Mesenchymal stem cell (in vitro differentiated cells and primary cell): ENCODE results near the gene ITGA2.

Experiments used
- DNase-seq: peaks from one replicate; pipeline ENCODE4 v3.0.0-alpha.2; 2013
- H2AFZ ChIP-seq: one replicate; pipeline ENCODE4 v1.6.1; 2013; ENCODE audit warnings: low read depth, mild to moderate bottlenecking, control low read depth, inconsistent platforms, low read length, moderate library complexity
- H2AK5ac ChIP-seq: 2 replicates; pipeline ENCODE4 v1.6.1; 2013; ENCODE audit warnings: low read length, moderate library complexity, mild to moderate bottlenecking, inconsistent platforms; ENCODE audit not compliant: severe bottlenecking
- H2BK120ac ChIP-seq: one replicate; pipeline ENCODE4 v1.6.1; 2013; ENCODE audit warnings: low read depth, mild to moderate bottlenecking, inconsistent platforms, low read length, moderate library complexity
- H2BK12ac ChIP-seq, 2 experiments: one replicate each; pipeline ENCODE4 v1.6.1; 2013; ENCODE audit warnings: inconsistent platforms in 2 of 2, low read length in 2 of 2, mild to moderate bottlenecking in 2 of 2, moderate library complexity in 2 of 2, control low read depth in 1 of 2
- H2BK15ac ChIP-seq: one replicate; pipeline ENCODE4 v1.6.1; 2013; ENCODE audit warnings: mild to moderate bottlenecking, low read depth, inconsistent platforms; ENCODE audit not compliant: poor library complexity, severe bottlenecking
- H2BK5ac ChIP-seq: 2 replicates; pipeline ENCODE4 v1.6.1; 2013; ENCODE audit warnings: low read depth, mild to moderate bottlenecking, low read length, control low read depth, inconsistent platforms; ENCODE audit not compliant: poor library complexity, severe bottlenecking
- H3K14ac ChIP-seq, 2 experiments: one replicate each; pipeline ENCODE4 v1.6.1; 2013; ENCODE audit warnings: inconsistent platforms in 2 of 2, low read length in 2 of 2, control low read depth in 1 of 2, mild to moderate bottlenecking in 1 of 2, moderate library complexity in 1 of 2
- H3K18ac ChIP-seq, 2 experiments: one replicate each; pipeline ENCODE4 v1.6.1; 2013; ENCODE audit warnings: inconsistent platforms in 2 of 2, low read length in 2 of 2, control low read depth in 1 of 2, low read depth in 1 of 2, mild to moderate bottlenecking in 1 of 2
- H3K23ac ChIP-seq, 2 experiments: one replicate each; pipeline ENCODE4 v1.6.1; 2013; ENCODE audit warnings: inconsistent platforms in 2 of 2, low read length in 2 of 2, mild to moderate bottlenecking in 2 of 2, moderate library complexity in 2 of 2, control low read depth in 1 of 2
- H3K27ac ChIP-seq: 2 replicates; pipeline ENCODE4 v1.5.1; 2013; ENCODE audit warnings: mild to moderate bottlenecking, moderate library complexity, low read length, control low read depth, inconsistent platforms; ENCODE audit not compliant: poor library complexity, severe bottlenecking
- H3K27me3 ChIP-seq, 2 experiments: 2 replicates each; pipeline versions ENCODE4 v1.6.1 to v1.7.0; 2013; ENCODE audit warnings: low read length in 2 of 2, mild to moderate bottlenecking in 2 of 2, moderate library complexity in 2 of 2, control low read depth in 1 of 2, inconsistent platforms in 1 of 2; ENCODE audit not compliant: control insufficient read depth in 1 of 2, insufficient read depth in 1 of 2
- H3K36me3 ChIP-seq, 2 experiments: 2 replicates each; pipeline versions ENCODE4 v1.6.1 to v1.7.0; 2013; ENCODE audit warnings: low read length in 2 of 2, control low read depth in 1 of 2, inconsistent platforms in 1 of 2, low read depth in 1 of 2, mild to moderate bottlenecking in 1 of 2; ENCODE audit not compliant: insufficient read depth in 2 of 2, control insufficient read depth in 1 of 2
- H3K4ac ChIP-seq, 2 experiments: one replicate each; pipeline ENCODE4 v1.6.1; 2013; ENCODE audit warnings: inconsistent platforms in 2 of 2, low read length in 2 of 2, mild to moderate bottlenecking in 2 of 2, moderate library complexity in 2 of 2, control low read depth in 1 of 2, low read depth in 1 of 2
- H3K4me1 ChIP-seq: 2 replicates; pipeline ENCODE4 v1.6.1; 2013; ENCODE audit warnings: low read depth, low read length, control low read depth; ENCODE audit not compliant: control insufficient read depth, insufficient read depth
- H3K4me2 ChIP-seq: 2 replicates; pipeline ENCODE4 v1.6.1; 2013; ENCODE audit warnings: low read length, mild to moderate bottlenecking, inconsistent platforms; ENCODE audit not compliant: poor library complexity, severe bottlenecking
- H3K4me3 ChIP-seq, 2 experiments: 2 replicates each; pipeline versions ENCODE4 v1.5.1 to v1.7.0; 2013; ENCODE audit warnings: low read length in 2 of 2, mild to moderate bottlenecking in 2 of 2, control low read depth in 1 of 2, low read depth in 1 of 2; ENCODE audit not compliant: insufficient read depth in 1 of 2
- H3K79me1 ChIP-seq: replicated peaks from 2 replicates; pipeline ENCODE4 v1.6.1; 2013; ENCODE audit warnings: mild to moderate bottlenecking, control low read depth, low read length, inconsistent platforms; ENCODE audit not compliant: poor library complexity, severe bottlenecking
- H3K9ac ChIP-seq: 2 replicates; pipeline ENCODE4 v1.7.0; 2013; ENCODE audit warnings: mild to moderate bottlenecking, low read length, moderate library complexity
- H3K9me3 ChIP-seq: 2 replicates; pipeline ENCODE4 v1.7.0; 2013; ENCODE audit warnings: mild to moderate bottlenecking, low read length; ENCODE audit not compliant: control insufficient read depth
- H4K8ac ChIP-seq: one replicate; pipeline ENCODE4 v1.6.1; 2013; ENCODE audit warnings: inconsistent platforms, mild to moderate bottlenecking, low read length, moderate library complexity
- H4K91ac ChIP-seq: one replicate; pipeline ENCODE4 v1.6.1; 2013; ENCODE audit warnings: mild to moderate bottlenecking, low read length, inconsistent platforms
- WGBS: methylation state at CpG from one replicate; pipeline ENCODE4 v1.1.7; 2013; ENCODE audit warnings: mixed read lengths; 5-methylcytosine and 5-hydroxymethylcytosine counted together

Gene ITGA2

DNA sequence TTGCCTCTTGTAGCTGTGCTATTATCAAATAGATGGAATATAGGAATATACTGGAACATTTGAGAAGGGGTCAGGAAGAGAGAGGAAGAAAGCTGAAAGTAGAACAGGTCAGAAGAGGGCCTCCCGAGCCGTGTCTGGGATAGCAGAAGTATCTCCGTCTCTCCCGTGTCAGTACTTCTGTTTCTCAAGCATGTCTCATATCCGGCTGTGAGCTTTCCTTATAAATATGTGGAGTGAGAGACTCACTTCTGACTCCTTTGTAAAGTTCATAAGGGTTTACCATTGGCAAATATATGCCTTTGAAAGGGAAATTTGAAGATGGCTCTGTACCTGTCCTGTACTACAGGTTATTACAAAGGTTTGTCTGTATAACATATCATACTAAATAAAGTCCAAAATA lies 70.1 kb downstream of the ITGA2 start:
- Histone ChIP-seq H3K4ac (no peak overlapping the region), H2BK15ac (no peak overlapping the region), H2BK120ac (no peak overlapping the region), H3K4me3 (no peak overlapping the region), H3K23ac (no peak overlapping the region), H2AFZ (no peak overlapping the region), H3K36me3 (peaks cover 0 to 60% of the 10 kb centered on the region in 2 experiments), H3K14ac (no peak overlapping the region), H3K79me1 (no peaks in the 10 kb centered on the region), H3K18ac (no peak overlapping the region), H3K27me3 (no peaks in the 10 kb centered on the region), H4K8ac (no peak overlapping the region), H3K4me1 (no peaks in the 10 kb centered on the region), H2BK12ac (no peak overlapping the region), H3K27ac (no peak overlapping the region), H2AK5ac (no peak overlapping the region), H4K91ac (no peak overlapping the region), H3K9me3 (no peaks in the 10 kb centered on the region), H2BK5ac (no peak overlapping the region), H3K9ac (no peak overlapping the region), H3K4me2 (no peak overlapping the region)
- WGBS: 71% methylated on average over 5 of the region's 5 CpGs
- peak; percentile 84 for DNase-seq

DNA sequence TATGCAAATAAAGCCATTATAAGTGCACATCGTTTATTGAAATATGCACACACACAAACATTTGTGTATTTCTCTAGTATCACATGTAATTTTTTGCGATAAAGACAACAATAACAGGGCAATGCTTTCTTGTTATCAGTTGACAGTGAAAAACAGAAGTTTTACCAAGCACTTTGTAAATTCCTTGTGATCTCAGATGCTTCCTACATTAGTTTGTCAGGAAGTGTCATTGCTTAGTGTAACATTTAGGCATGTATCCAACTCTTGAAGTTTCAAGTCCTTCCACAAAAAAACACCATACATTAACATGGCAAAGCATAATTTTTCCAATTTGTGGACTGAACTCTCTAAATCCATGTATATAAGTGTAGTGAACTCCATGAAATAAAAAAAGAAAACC lies 74.0 kb downstream of the ITGA2 start:
- no peak overlapping the region for H3K9ac ChIP-seq
- H3K27ac ChIP-seq: no peak overlapping the region
- no peak overlapping the region for H3K14ac ChIP-seq
- H3K4me3 ChIP-seq: no peak overlapping the region
- no peaks in the 10 kb centered on the region for H3K27me3 ChIP-seq
- peak; percentile 28 for DNase-seq
- H2AFZ ChIP-seq: no peak overlapping the region
- no peak overlapping the region for H3K23ac ChIP-seq
- H2AK5ac ChIP-seq: no peak overlapping the region
- H3K36me3 ChIP-seq: peaks cover 0 to 63% of the 10 kb centered on the region in 2 experiments
- no peak overlapping the region for H2BK15ac ChIP-seq
- H2BK5ac ChIP-seq: no peak overlapping the region
- H3K9me3 ChIP-seq: no peaks in the 10 kb centered on the region
- H3K18ac ChIP-seq: no peak overlapping the region
- H3K79me1 ChIP-seq: no peaks in the 10 kb centered on the region
- H2BK12ac ChIP-seq: no peak overlapping the region
- no peak overlapping the region for H3K4me2 ChIP-seq
- no peak overlapping the region for H4K91ac ChIP-seq
- 73% methylated on average over 2 of the region's 2 CpGs for WGBS
- no peak overlapping the region for H4K8ac ChIP-seq
- H3K4ac ChIP-seq: no peak overlapping the region
- no peaks in the 10 kb centered on the region for H3K4me1 ChIP-seq
- no peak overlapping the region for H2BK120ac ChIP-seq

DNA sequence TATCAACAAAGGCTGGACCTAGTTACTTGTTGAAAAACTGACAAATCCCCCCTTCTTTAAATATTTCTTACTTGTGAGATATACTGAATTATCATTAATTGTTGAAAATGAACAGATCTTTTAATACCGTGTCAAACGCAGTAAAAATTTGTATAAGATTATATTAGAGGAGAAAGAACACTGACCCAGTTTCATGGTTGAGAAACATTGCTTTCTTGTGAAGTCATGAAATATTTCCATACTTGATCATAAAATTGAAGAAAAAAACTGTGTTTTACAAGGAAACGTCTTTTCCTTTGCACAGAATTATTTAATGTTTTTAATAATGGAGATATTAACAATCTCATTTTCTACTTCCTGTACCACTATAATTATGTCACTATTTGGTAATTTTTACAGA lies 74.6 kb downstream of the ITGA2 start:
- Histone ChIP-seq H3K9me3 (no peaks in the 10 kb centered on the region), H3K79me1 (no peaks in the 10 kb centered on the region), H2BK5ac (no peak overlapping the region), H2AFZ (no peak overlapping the region), H4K91ac (no peak overlapping the region), H4K8ac (no peak overlapping the region), H3K27ac (no peak overlapping the region), H3K4ac (no peak overlapping the region), H3K4me1 (no peaks in the 10 kb centered on the region), H2BK120ac (no peak overlapping the region), H3K4me2 (no peak overlapping the region), H3K14ac (no peak overlapping the region), H3K23ac (no peak overlapping the region), H3K18ac (no peak overlapping the region), H3K4me3 (no peak overlapping the region), H3K9ac (no peak overlapping the region), H2AK5ac (no peak overlapping the region), H3K36me3 (peaks cover 0 to 62% of the 10 kb centered on the region in 2 experiments), H2BK15ac (no peak overlapping the region), H3K27me3 (no peaks in the 10 kb centered on the region), H2BK12ac (no peak overlapping the region)
- DNase-seq: no peak
- WGBS: 100% methylated on average over 2 of the region's 3 CpGs

DNA sequence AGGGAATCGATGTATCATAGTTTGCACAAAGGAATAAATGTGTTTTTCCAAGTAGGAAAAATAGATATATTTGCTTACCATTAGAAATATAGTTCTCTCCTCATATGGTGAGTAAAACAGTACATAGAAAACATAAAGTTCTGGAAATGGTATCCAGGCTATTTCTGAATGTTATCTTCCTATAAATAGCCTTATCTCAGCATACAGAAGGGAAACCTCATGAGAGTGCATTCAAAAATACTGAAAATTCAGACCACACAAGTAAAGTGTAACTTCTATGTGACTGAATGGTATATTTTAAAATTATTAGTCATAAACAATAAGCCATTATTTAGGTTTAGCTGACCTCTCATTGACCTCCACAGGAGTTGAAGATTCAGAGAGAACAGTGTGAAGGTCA lies 76.9 kb downstream of the ITGA2 start:
- no peak for DNase-seq
- H2BK5ac ChIP-seq: no peak overlapping the region
- no peak overlapping the region for H3K14ac ChIP-seq
- no peak overlapping the region for H2BK120ac ChIP-seq
- H3K18ac ChIP-seq: no peak overlapping the region
- no peaks in the 10 kb centered on the region for H3K27me3 ChIP-seq
- H3K27ac ChIP-seq: no peak overlapping the region
- H3K23ac ChIP-seq: no peak overlapping the region
- no peak overlapping the region for H2AK5ac ChIP-seq
- no peak overlapping the region for H2BK15ac ChIP-seq
- H3K4me1 ChIP-seq: no peaks in the 10 kb centered on the region
- H2AFZ ChIP-seq: no peak overlapping the region
- no peaks in the 10 kb centered on the region for H3K79me1 ChIP-seq
- no peaks in the 10 kb centered on the region for H3K9me3 ChIP-seq
- H3K4me2 ChIP-seq: no peak overlapping the region
- no peak overlapping the region for H3K9ac ChIP-seq
- H4K8ac ChIP-seq: no peak overlapping the region
- no peak overlapping the region for H2BK12ac ChIP-seq
- WGBS: no CpG with 5 or more reads among the region's 1 CpG
- H3K36me3 ChIP-seq: peaks cover 0 to 52% of the 10 kb centered on the region in 2 experiments
- no peak overlapping the region for H3K4me3 ChIP-seq
- H3K4ac ChIP-seq: no peak overlapping the region
- no peak overlapping the region for H4K91ac ChIP-seq
